HepG2 (cell line): ENCODE data around the gene PPP1R12A. TPM values are rescaled to one million over a fixed set of nuclear protein-coding genes. Genes with fewer than 3 reads are reported as not detected.

ENCODE experiments used
- ATAC-seq: fragments of 200-7000 bp; cut with Tn5 transposase; 3 replicates; pipeline ENCODE4 v1.9.1; 2020; ENCODE audit warnings: mild to moderate bottlenecking, moderate library complexity
- BruUV-seq: library from RNA; stranded (reverse); fragments of 400-500 nt; replicated peaks from 2 replicates; lab custom pipeline; 2021; lab: Mats Ljungman, UMichigan
- CTCF ChIA-PET: fragments of 300-600 bp; formaldehyde crosslinking; extraction: SDS; loops from one replicate; lab custom pipeline; 2021; ENCODE audit warnings: low total read pairs, inconsistent platforms, low intra/inter-chr PET ratio; lab: Yijun Ruan, JAX
- POLR2A ChIA-PET: fragments of 350-600 bp; sonication (Branson Sonifier 250); formaldehyde crosslinking; loops from one replicate; lab custom pipeline; 2020; ENCODE audit warnings: antibody characterized with exemption, inconsistent platforms; lab: Yijun Ruan, JAX
- DNase-seq: peaks from one replicate; pipeline ENCODE4 v3.0.0-alpha.2; 2015; ENCODE audit warnings: low spot score
- FAIRE-seq: peaks from 3 replicates; lab custom pipeline; 2011; peaks lifted over from hg19 to GRCh38; lab: Jason Lieb, UNC
- H2AFZ ChIP-seq: one replicate; pipeline ENCODE4 v1.6.1; 2011; ENCODE audit warnings: low read length, inconsistent platforms
- H3K27ac ChIP-seq: fragments of 300-600 bp; 3 replicates; pipeline ENCODE4 v1.8.0; 2011; ENCODE audit warnings: mixed run types, mild to moderate bottlenecking, mixed read lengths, low read length, inconsistent platforms; ENCODE audit not compliant: insufficient read depth; ENCODE audit errors: extremely low read length
- H3K27me3 ChIP-seq, 2 experiments: fragments of 200-600 bp in 1 of 2; 2 replicates in 1 of 2; 3 replicates in 1 of 2; pipeline versions ENCODE4 v1.6.0 to v1.8.0; 2011; ENCODE audit warnings: low read length in 2 of 2, mild to moderate bottlenecking in 2 of 2, moderate library complexity in 2 of 2, inconsistent platforms in 1 of 2; ENCODE audit not compliant: insufficient read depth in 2 of 2, control insufficient read depth in 1 of 2
- H3K36me3 ChIP-seq, 2 experiments: fragments of 200-600 bp in 1 of 2; replicated peaks in 1 of 2; 2 replicates in 1 of 2; 3 replicates in 1 of 2; pipeline versions ENCODE4 v1.5.1 to v1.8.0; 2011; ENCODE audit warnings: low read length in 2 of 2, inconsistent platforms in 1 of 2; ENCODE audit not compliant: insufficient read depth in 2 of 2, control insufficient read depth in 1 of 2
- H3K4me1 ChIP-seq: 2 replicates; pipeline ENCODE4 v1.5.1; 2012; ENCODE audit warnings: low read length, inconsistent platforms; ENCODE audit not compliant: insufficient read depth
- H3K4me2 ChIP-seq: 2 replicates; pipeline ENCODE4 v1.6.0; 2011; ENCODE audit warnings: low read depth, low read length, inconsistent platforms
- H3K4me3 ChIP-seq, 3 experiments: fragments of 200-600 bp in 1 of 3; sonication (generic), shearing (Covaris generic) in 1 of 3; replicated peaks in 1 of 3; 2 replicates each; pipeline ENCODE4 v1.5.1; 2011 to 2016; ENCODE audit warnings: low read length in 3 of 3, inconsistent platforms in 2 of 3, low read depth in 2 of 3, mild to moderate bottlenecking in 2 of 3, control low read depth in 1 of 3, mixed read lengths in 1 of 3; ENCODE audit not compliant: insufficient read depth in 1 of 3
- H3K79me2 ChIP-seq: one replicate; pipeline ENCODE4 v1.6.1; 2011; ENCODE audit warnings: low read length, inconsistent platforms; ENCODE audit not compliant: insufficient read depth
- H3K9ac ChIP-seq: 2 replicates; pipeline ENCODE4 v1.6.0; 2011; ENCODE audit warnings: mild to moderate bottlenecking, low read depth, low read length, inconsistent platforms; ENCODE audit not compliant: insufficient read depth
- H3K9me3 ChIP-seq: 2 replicates; pipeline ENCODE4 v1.5.1; 2012; ENCODE audit warnings: mild to moderate bottlenecking, low read length
- H4K20me1 ChIP-seq: 2 replicates; pipeline ENCODE4 v1.6.0; 2011; ENCODE audit warnings: inconsistent platforms, mild to moderate bottlenecking, low read length, moderate library complexity; ENCODE audit not compliant: insufficient read depth
- IKZF1 ChIP-seq: fragments of 450-650 bp; IDR thresholded peaks from 2 replicates; pipeline ENCODE4 v1.7.1; 2016
- NCOA1 ChIP-seq: sonication (generic); formaldehyde crosslinking; IDR thresholded peaks from 2 replicates; pipeline ENCODE4 v1.9.0; 2021; ENCODE audit warnings: missing genetic modification reagents
- SP5 ChIP-seq: IDR thresholded peaks from 2 replicates; pipeline ENCODE4 v1.6.1; 2016; ENCODE audit warnings: low read depth, borderline replicate concordance
- STAT5B ChIP-seq: sonication (generic); formaldehyde crosslinking; IDR thresholded peaks from 2 replicates; pipeline ENCODE4 v1.4.0; 2020; ENCODE audit warnings: missing genetic modification reagents
- ZFP82 ChIP-seq: sonication (generic); formaldehyde crosslinking; IDR thresholded peaks from 2 replicates; pipeline ENCODE4 v1.5.1; 2020; ENCODE audit warnings: mild to moderate bottlenecking, missing genetic modification reagents, borderline replicate concordance
- ZNF101 ChIP-seq: sonication (generic); formaldehyde crosslinking; IDR thresholded peaks from 2 replicates; pipeline ENCODE4 v1.4.0; 2020; ENCODE audit warnings: mild to moderate bottlenecking, low read depth, missing genetic modification reagents, borderline replicate concordance
- ZNF143 ChIP-seq: sonication (generic); formaldehyde crosslinking; IDR thresholded peaks from 2 replicates; pipeline ENCODE4 v1.4.0; 2020; ENCODE audit warnings: missing genetic modification reagents
- ZNF33A ChIP-seq: sonication (generic); formaldehyde crosslinking; IDR thresholded peaks from 2 replicates; pipeline ENCODE4 v1.5.1; 2020; ENCODE audit warnings: missing genetic modification reagents, mild to moderate bottlenecking, moderate library complexity, borderline replicate concordance
- ZNF616 ChIP-seq: sonication (generic); formaldehyde crosslinking; IDR thresholded peaks from 2 replicates; pipeline ENCODE4 v1.5.0; 2020; ENCODE audit warnings: low read depth, mild to moderate bottlenecking, missing genetic modification reagents
- ZNF83 ChIP-seq: sonication (generic); formaldehyde crosslinking; IDR thresholded peaks from 2 replicates; pipeline ENCODE4 v1.4.0; 2020; ENCODE audit warnings: missing genetic modification reagents, mild to moderate bottlenecking, borderline replicate concordance
- ZZZ3 ChIP-seq: sonication (generic); formaldehyde crosslinking; IDR thresholded peaks from 2 replicates; pipeline ENCODE4 v1.4.0; 2020; ENCODE audit warnings: missing genetic modification reagents, mild to moderate bottlenecking, borderline replicate concordance
- WGBS: methylation state at CpG from one replicate; pipeline ENCODE4 v1.1.6; 2017; ENCODE audit warnings: low lambda C conversion rate; 5-methylcytosine and 5-hydroxymethylcytosine counted together
- in situ Hi-C: cut with HindIII; loops from 2 replicates; pipeline ENCODE4 v1.10.0; 2017; ENCODE audit warnings: low pct_unique_long_range_greater_than_20kb; ENCODE audit not compliant: extremely low pct_ligation_motif_present
- intact Hi-C: fragments of 100-400 bp; cut with micrococcal nuclease; formaldehyde crosslinking; loops from one replicate; pipeline ENCODE4 v1.10.0; 2022; ENCODE audit not compliant: unreplicated experiment
- polyA plus RNA-seq, 8 experiments: library from polyadenylated mRNA; depleted of rRNA in 3 of 8; stranded (reverse) in 7 of 8; unstranded in 1 of 8; fragments of >200 nt; fragmentation: Illumina TruSeq in 4 of 8; extraction: Trizol in 4 of 8; gene quantifications; 2 replicates each; pipeline versions ENCODE4 v1.2.1 to v1.2.3, GENCODE V29; 2011 to 2016; ENCODE audit warnings: low read depth in 4 of 8, missing spikeins in 1 of 8, mixed read lengths in 1 of 8; ENCODE audit not compliant: insufficient read depth in 1 of 8
- total RNA-seq, 5 experiments: library from RNA; depleted of rRNA; stranded (reverse); fragments of >200 nt; fragmentation: Illumina TruSeq; extraction: Trizol; gene quantifications; 2 replicates each; pipeline ENCODE4 v1.2.3, GENCODE V29; 2016; ENCODE audit warnings: low read depth in 1 of 5
- TF ChIP-seq, protein P1 (sequence below): sonication (generic); formaldehyde crosslinking; IDR thresholded peaks from 2 replicates; pipeline ENCODE4 v1.4.0; 2020; ENCODE audit warnings: missing genetic modification reagents
- TF ChIP-seq, protein P2 (sequence below): sonication (generic); formaldehyde crosslinking; IDR thresholded peaks from 2 replicates; pipeline ENCODE4 v1.4.0; 2020; ENCODE audit warnings: missing genetic modification reagents
- TF ChIP-seq, protein P3 (sequence below): sonication (generic); formaldehyde crosslinking; IDR thresholded peaks from 2 replicates; pipeline ENCODE4 v1.8.0; 2022; ENCODE audit warnings: mild to moderate bottlenecking, missing genetic modification reagents
- TF ChIP-seq, protein P4 (sequence below): sonication (generic); formaldehyde crosslinking; IDR thresholded peaks from 2 replicates; pipeline ENCODE4; 2020; ENCODE audit warnings: missing genetic modification reagents, mild to moderate bottlenecking, borderline replicate concordance

The PPP1R12A gene
- total and polyA plus RNA-seq, 2 of the 13 experiments (the other 11 are each of a cell fraction or from before 2014, with no cell fraction given): 23.8 to 50.0 TPM

DNA sequence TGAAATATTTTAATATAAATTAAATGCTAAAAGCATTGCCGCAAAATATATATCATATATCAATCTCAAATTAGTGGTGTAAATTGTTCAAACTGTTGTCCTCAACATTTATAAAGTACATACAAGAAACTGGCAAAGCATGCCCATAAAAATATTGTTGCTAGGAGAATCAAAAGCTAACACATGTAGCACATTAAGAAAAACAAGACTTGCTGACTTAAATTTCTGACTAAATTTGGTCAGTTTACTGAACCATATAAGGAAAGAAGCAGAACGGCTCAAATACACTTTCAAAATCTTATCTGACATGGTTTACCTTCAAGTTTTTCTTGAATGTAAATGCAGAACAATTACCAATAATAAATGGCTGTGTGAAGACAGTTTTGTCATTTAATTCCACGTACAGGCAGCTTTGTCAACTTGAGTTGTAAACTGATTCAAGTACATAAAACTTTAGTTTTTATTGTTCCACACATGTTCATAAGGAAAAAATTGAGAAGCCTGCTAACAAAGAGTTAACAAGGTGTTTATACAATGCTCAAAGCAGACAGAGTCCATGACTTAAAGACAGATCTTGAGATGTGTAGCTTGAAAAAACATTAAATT, 50.4 kb downstream of the PPP1R12A start:
- no peaks in the 10 kb centered on the region for H3K27me3 ChIP-seq
- ATAC-seq: no peak
- H2AFZ ChIP-seq: no peak overlapping the region
- no TSS peak for BruUV-seq
- DNase-seq: no peak
- H3K9me3 ChIP-seq: no peaks in the 10 kb centered on the region
- H3K4me3 ChIP-seq: no peak overlapping the region
- H3K4me1 ChIP-seq: peaks cover 15% of the 10 kb centered on the region
- ChIA-PET CTCF (no interaction called here), POLR2A (no interaction called here)
- no peaks in the 10 kb centered on the region for H3K36me3 ChIP-seq
- H3K4me2 ChIP-seq: no peak overlapping the region
- H4K20me1 ChIP-seq: peaks cover 13% of the 10 kb centered on the region
- in situ Hi-C loops (no loop called here), intact Hi-C loops (loop anchor here (5.0 kb wide), 2 partner anchors 53 to 108 kb away; partner anchors contain the start of gene PPP1R12A)
- 99% methylated on average over 3 of the region's 3 CpGs for WGBS
- no peak overlapping the region for H3K9ac ChIP-seq
- FAIRE-seq: no peak
- H3K27ac ChIP-seq: no peak overlapping the region
- H3K79me2 ChIP-seq: peaks cover 61% of the 10 kb centered on the region
- TF ChIP-seq ZNF616 (CRISPR knock-in tag) (no peak), ZNF101 (CRISPR knock-in tag) (no peak), ZNF83 (CRISPR knock-in tag) (no peak), NCOA1 (no peak), ZNF33A (CRISPR knock-in tag) (no peak), IKZF1 (no peak), SP5 (no peak), ZNF143 (no peak), ZFP82 (CRISPR knock-in tag) (no peak), ZZZ3 (no peak), STAT5B (no peak)
- TF ChIP-seq, protein P1, sequence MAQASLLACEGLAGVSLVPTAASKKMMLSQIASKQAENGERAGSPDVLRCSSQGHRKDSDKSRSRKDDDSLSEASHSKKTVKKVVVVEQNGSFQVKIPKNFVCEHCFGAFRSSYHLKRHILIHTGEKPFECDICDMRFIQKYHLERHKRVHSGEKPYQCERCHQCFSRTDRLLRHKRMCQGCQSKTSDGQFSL: no peak
- TF ChIP-seq, protein P2, sequence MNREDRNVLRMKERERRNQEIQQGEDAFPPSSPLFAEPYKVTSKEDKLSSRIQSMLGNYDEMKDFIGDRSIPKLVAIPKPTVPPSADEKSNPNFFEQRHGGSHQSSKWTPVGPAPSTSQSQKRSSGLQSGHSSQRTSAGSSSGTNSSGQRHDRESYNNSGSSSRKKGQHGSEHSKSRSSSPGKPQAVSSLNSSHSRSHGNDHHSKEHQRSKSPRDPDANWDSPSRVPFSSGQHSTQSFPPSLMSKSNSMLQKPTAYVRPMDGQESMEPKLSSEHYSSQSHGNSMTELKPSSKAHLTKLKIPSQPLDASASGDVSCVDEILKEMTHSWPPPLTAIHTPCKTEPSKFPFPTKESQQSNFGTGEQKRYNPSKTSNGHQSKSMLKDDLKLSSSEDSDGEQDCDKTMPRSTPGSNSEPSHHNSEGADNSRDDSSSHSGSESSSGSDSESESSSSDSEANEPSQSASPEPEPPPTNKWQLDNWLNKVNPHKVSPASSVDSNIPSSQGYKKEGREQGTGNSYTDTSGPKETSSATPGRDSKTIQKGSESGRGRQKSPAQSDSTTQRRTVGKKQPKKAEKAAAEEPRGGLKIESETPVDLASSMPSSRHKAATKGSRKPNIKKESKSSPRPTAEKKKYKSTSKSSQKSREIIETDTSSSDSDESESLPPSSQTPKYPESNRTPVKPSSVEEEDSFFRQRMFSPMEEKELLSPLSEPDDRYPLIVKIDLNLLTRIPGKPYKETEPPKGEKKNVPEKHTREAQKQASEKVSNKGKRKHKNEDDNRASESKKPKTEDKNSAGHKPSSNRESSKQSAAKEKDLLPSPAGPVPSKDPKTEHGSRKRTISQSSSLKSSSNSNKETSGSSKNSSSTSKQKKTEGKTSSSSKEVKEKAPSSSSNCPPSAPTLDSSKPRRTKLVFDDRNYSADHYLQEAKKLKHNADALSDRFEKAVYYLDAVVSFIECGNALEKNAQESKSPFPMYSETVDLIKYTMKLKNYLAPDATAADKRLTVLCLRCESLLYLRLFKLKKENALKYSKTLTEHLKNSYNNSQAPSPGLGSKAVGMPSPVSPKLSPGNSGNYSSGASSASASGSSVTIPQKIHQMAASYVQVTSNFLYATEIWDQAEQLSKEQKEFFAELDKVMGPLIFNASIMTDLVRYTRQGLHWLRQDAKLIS: no peak
- TF ChIP-seq, protein P3, sequence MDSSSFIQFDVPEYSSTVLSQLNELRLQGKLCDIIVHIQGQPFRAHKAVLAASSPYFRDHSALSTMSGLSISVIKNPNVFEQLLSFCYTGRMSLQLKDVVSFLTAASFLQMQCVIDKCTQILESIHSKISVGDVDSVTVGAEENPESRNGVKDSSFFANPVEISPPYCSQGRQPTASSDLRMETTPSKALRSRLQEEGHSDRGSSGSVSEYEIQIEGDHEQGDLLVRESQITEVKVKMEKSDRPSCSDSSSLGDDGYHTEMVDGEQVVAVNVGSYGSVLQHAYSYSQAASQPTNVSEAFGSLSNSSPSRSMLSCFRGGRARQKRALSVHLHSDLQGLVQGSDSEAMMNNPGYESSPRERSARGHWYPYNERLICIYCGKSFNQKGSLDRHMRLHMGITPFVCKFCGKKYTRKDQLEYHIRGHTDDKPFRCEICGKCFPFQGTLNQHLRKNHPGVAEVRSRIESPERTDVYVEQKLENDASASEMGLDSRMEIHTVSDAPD: no peak
- TF ChIP-seq, protein P4, sequence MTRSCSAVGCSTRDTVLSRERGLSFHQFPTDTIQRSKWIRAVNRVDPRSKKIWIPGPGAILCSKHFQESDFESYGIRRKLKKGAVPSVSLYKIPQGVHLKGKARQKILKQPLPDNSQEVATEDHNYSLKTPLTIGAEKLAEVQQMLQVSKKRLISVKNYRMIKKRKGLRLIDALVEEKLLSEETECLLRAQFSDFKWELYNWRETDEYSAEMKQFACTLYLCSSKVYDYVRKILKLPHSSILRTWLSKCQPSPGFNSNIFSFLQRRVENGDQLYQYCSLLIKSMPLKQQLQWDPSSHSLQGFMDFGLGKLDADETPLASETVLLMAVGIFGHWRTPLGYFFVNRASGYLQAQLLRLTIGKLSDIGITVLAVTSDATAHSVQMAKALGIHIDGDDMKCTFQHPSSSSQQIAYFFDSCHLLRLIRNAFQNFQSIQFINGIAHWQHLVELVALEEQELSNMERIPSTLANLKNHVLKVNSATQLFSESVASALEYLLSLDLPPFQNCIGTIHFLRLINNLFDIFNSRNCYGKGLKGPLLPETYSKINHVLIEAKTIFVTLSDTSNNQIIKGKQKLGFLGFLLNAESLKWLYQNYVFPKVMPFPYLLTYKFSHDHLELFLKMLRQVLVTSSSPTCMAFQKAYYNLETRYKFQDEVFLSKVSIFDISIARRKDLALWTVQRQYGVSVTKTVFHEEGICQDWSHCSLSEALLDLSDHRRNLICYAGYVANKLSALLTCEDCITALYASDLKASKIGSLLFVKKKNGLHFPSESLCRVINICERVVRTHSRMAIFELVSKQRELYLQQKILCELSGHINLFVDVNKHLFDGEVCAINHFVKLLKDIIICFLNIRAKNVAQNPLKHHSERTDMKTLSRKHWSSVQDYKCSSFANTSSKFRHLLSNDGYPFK (CRISPR knock-in tag): no peak
